HepG2 (cell line): ENCODE results near the gene KRT2. TPM values are rescaled to one million over a fixed set of nuclear protein-coding genes. Genes with fewer than 3 reads are reported as not detected.

Experiments
- ATAC-seq: fragments of 200-7000 bp; cut with Tn5 transposase; 3 replicates; pipeline ENCODE4 v1.9.1; 2020; ENCODE audit warnings: mild to moderate bottlenecking, moderate library complexity
- BruUV-seq: library from RNA; stranded (reverse); fragments of 400-500 nt; replicated peaks from 2 replicates; lab custom pipeline; 2021; lab: Mats Ljungman, UMichigan
- CTCF ChIA-PET: fragments of 300-600 bp; formaldehyde crosslinking; extraction: SDS; loops from one replicate; lab custom pipeline; 2021; ENCODE audit warnings: low total read pairs, inconsistent platforms, low intra/inter-chr PET ratio; lab: Yijun Ruan, JAX
- POLR2A ChIA-PET: fragments of 350-600 bp; sonication (Branson Sonifier 250); formaldehyde crosslinking; loops from one replicate; lab custom pipeline; 2020; ENCODE audit warnings: antibody characterized with exemption, inconsistent platforms; lab: Yijun Ruan, JAX
- DNase-seq: peaks from one replicate; pipeline ENCODE4 v3.0.0-alpha.2; 2015; ENCODE audit warnings: low spot score
- FAIRE-seq: peaks from 3 replicates; lab custom pipeline; 2011; peaks lifted over from hg19 to GRCh38; lab: Jason Lieb, UNC
- H2AFZ ChIP-seq: one replicate; pipeline ENCODE4 v1.6.1; 2011; ENCODE audit warnings: low read length, inconsistent platforms
- H3K27ac ChIP-seq: fragments of 300-600 bp; 3 replicates; pipeline ENCODE4 v1.8.0; 2011; ENCODE audit warnings: mixed run types, mild to moderate bottlenecking, mixed read lengths, low read length, inconsistent platforms; ENCODE audit not compliant: insufficient read depth; ENCODE audit errors: extremely low read length
- H3K27me3 ChIP-seq, 2 experiments: fragments of 200-600 bp in 1 of 2; 2 replicates in 1 of 2; 3 replicates in 1 of 2; pipeline versions ENCODE4 v1.6.0 to v1.8.0; 2011; ENCODE audit warnings: low read length in 2 of 2, mild to moderate bottlenecking in 2 of 2, moderate library complexity in 2 of 2, inconsistent platforms in 1 of 2; ENCODE audit not compliant: insufficient read depth in 2 of 2, control insufficient read depth in 1 of 2
- H3K36me3 ChIP-seq, 2 experiments: fragments of 200-600 bp in 1 of 2; replicated peaks in 1 of 2; 2 replicates in 1 of 2; 3 replicates in 1 of 2; pipeline versions ENCODE4 v1.5.1 to v1.8.0; 2011; ENCODE audit warnings: low read length in 2 of 2, inconsistent platforms in 1 of 2; ENCODE audit not compliant: insufficient read depth in 2 of 2, control insufficient read depth in 1 of 2
- H3K4me1 ChIP-seq: 2 replicates; pipeline ENCODE4 v1.5.1; 2012; ENCODE audit warnings: low read length, inconsistent platforms; ENCODE audit not compliant: insufficient read depth
- H3K4me2 ChIP-seq: 2 replicates; pipeline ENCODE4 v1.6.0; 2011; ENCODE audit warnings: low read depth, low read length, inconsistent platforms
- H3K4me3 ChIP-seq, 3 experiments: fragments of 200-600 bp in 1 of 3; sonication (generic), shearing (Covaris generic) in 1 of 3; replicated peaks in 1 of 3; 2 replicates each; pipeline ENCODE4 v1.5.1; 2011 to 2016; ENCODE audit warnings: low read length in 3 of 3, inconsistent platforms in 2 of 3, low read depth in 2 of 3, mild to moderate bottlenecking in 2 of 3, control low read depth in 1 of 3, mixed read lengths in 1 of 3; ENCODE audit not compliant: insufficient read depth in 1 of 3
- H3K79me2 ChIP-seq: one replicate; pipeline ENCODE4 v1.6.1; 2011; ENCODE audit warnings: low read length, inconsistent platforms; ENCODE audit not compliant: insufficient read depth
- H3K9ac ChIP-seq: 2 replicates; pipeline ENCODE4 v1.6.0; 2011; ENCODE audit warnings: mild to moderate bottlenecking, low read depth, low read length, inconsistent platforms; ENCODE audit not compliant: insufficient read depth
- H3K9me3 ChIP-seq: 2 replicates; pipeline ENCODE4 v1.5.1; 2012; ENCODE audit warnings: mild to moderate bottlenecking, low read length
- H4K20me1 ChIP-seq: 2 replicates; pipeline ENCODE4 v1.6.0; 2011; ENCODE audit warnings: inconsistent platforms, mild to moderate bottlenecking, low read length, moderate library complexity; ENCODE audit not compliant: insufficient read depth
- ATM ChIP-seq: fragments of 450-650 bp; IDR thresholded peaks from 2 replicates; pipeline ENCODE4 v1.7.1; 2017; ENCODE audit warnings: mild to moderate bottlenecking, borderline replicate concordance
- CENPBD1 ChIP-seq: sonication (generic); formaldehyde crosslinking; IDR thresholded peaks from 2 replicates; pipeline ENCODE4 v1.8.0; 2022; ENCODE audit warnings: missing genetic modification reagents, low read depth, mild to moderate bottlenecking, borderline replicate concordance
- DDIT3 ChIP-seq: sonication (generic); formaldehyde crosslinking; IDR thresholded peaks from 2 replicates; pipeline ENCODE4 v1.4.0; 2020; ENCODE audit warnings: mild to moderate bottlenecking, missing genetic modification reagents
- FOSL2 ChIP-seq: sonication (generic); formaldehyde crosslinking; IDR thresholded peaks from 2 replicates; pipeline ENCODE4 v1.4.0; 2020; ENCODE audit warnings: missing genetic modification reagents
- NR2F2 ChIP-seq: IDR thresholded peaks from 2 replicates; pipeline ENCODE4 v1.6.1; 2012; ENCODE audit warnings: low read depth, inconsistent platforms, borderline replicate concordance
- POLR2AphosphoS2 ChIP-seq: IDR thresholded peaks from 2 replicates; pipeline ENCODE4 v1.6.1; 2011; ENCODE audit warnings: low read depth, low read length, improper control_type of control experiment
- POLR2AphosphoS5 ChIP-seq: IDR thresholded peaks from 2 replicates; pipeline ENCODE4 v1.6.1; 2012; ENCODE audit warnings: low read depth, low read length
- PRMT3 ChIP-seq: sonication (generic); formaldehyde crosslinking; IDR thresholded peaks from 2 replicates; pipeline ENCODE4 v1.8.1; 2022; ENCODE audit warnings: low read depth, mild to moderate bottlenecking, moderate library complexity, missing genetic modification reagents, borderline replicate concordance
- SRSF4 ChIP-seq: fragments of 200-400 bp; formaldehyde crosslinking; IDR thresholded peaks from one replicate; pipeline ENCODE4 v1.6.1; 2018; ENCODE audit warnings: mild to moderate bottlenecking, low read depth, low read length, moderate library complexity; ENCODE audit not compliant: poor library complexity, severe bottlenecking
- ZBTB7A ChIP-seq: sonication (generic); formaldehyde crosslinking; IDR thresholded peaks from 2 replicates; pipeline ENCODE4 v1.8.0; 2022; ENCODE audit warnings: mild to moderate bottlenecking, missing genetic modification reagents
- ZNF234 ChIP-seq: sonication (generic); formaldehyde crosslinking; conservative IDR thresholded peaks from 2 replicates; pipeline ENCODE4 v1.5.1; 2020; ENCODE audit warnings: mild to moderate bottlenecking, missing genetic modification reagents
- ZNF274 ChIP-seq: sonication (generic); formaldehyde crosslinking; IDR thresholded peaks from 2 replicates; pipeline ENCODE4 v1.5.1; 2020; ENCODE audit warnings: mild to moderate bottlenecking, missing genetic modification reagents
- ZNF333 ChIP-seq: sonication (generic); formaldehyde crosslinking; IDR thresholded peaks from 2 replicates; pipeline ENCODE4 v1.4.0; 2020; ENCODE audit warnings: mild to moderate bottlenecking, missing genetic modification reagents, borderline replicate concordance
- ZNF33B ChIP-seq: sonication (generic); formaldehyde crosslinking; IDR thresholded peaks from 2 replicates; pipeline ENCODE4 v1.5.1; 2020; ENCODE audit warnings: mild to moderate bottlenecking, missing genetic modification reagents
- ZNF362 ChIP-seq: sonication (generic); formaldehyde crosslinking; IDR thresholded peaks from 2 replicates; pipeline ENCODE4 v1.4.0; 2020; ENCODE audit warnings: missing genetic modification reagents, mild to moderate bottlenecking, borderline replicate concordance
- ZNF703 ChIP-seq: sonication (generic); formaldehyde crosslinking; IDR thresholded peaks from 2 replicates; pipeline ENCODE4 v1.5.1; 2020; ENCODE audit warnings: missing genetic modification reagents, mild to moderate bottlenecking, moderate library complexity, borderline replicate concordance
- ZNF782 ChIP-seq: sonication (generic); formaldehyde crosslinking; IDR thresholded peaks from 2 replicates; pipeline ENCODE4 v1.4.0; 2020; ENCODE audit warnings: missing genetic modification reagents, mild to moderate bottlenecking, borderline replicate concordance
- ZNF790 ChIP-seq: sonication (generic); formaldehyde crosslinking; IDR thresholded peaks from 2 replicates; pipeline ENCODE4 v1.8.0; 2022; ENCODE audit warnings: missing genetic modification reagents, mild to moderate bottlenecking, borderline replicate concordance
- WGBS: methylation state at CpG from one replicate; pipeline ENCODE4 v1.1.6; 2017; ENCODE audit warnings: low lambda C conversion rate; 5-methylcytosine and 5-hydroxymethylcytosine counted together
- in situ Hi-C: cut with HindIII; loops from 2 replicates; pipeline ENCODE4 v1.10.0; 2017; ENCODE audit warnings: low pct_unique_long_range_greater_than_20kb; ENCODE audit not compliant: extremely low pct_ligation_motif_present
- intact Hi-C: fragments of 100-400 bp; cut with micrococcal nuclease; formaldehyde crosslinking; loops from one replicate; pipeline ENCODE4 v1.10.0; 2022; ENCODE audit not compliant: unreplicated experiment
- polyA plus RNA-seq, 8 experiments: library from polyadenylated mRNA; depleted of rRNA in 3 of 8; stranded (reverse) in 7 of 8; unstranded in 1 of 8; fragments of >200 nt; fragmentation: Illumina TruSeq in 4 of 8; extraction: Trizol in 4 of 8; gene quantifications; 2 replicates each; pipeline versions ENCODE4 v1.2.1 to v1.2.3, GENCODE V29; 2011 to 2016; ENCODE audit warnings: low read depth in 4 of 8, missing spikeins in 1 of 8, mixed read lengths in 1 of 8; ENCODE audit not compliant: insufficient read depth in 1 of 8
- total RNA-seq, 5 experiments: library from RNA; depleted of rRNA; stranded (reverse); fragments of >200 nt; fragmentation: Illumina TruSeq; extraction: Trizol; gene quantifications; 2 replicates each; pipeline ENCODE4 v1.2.3, GENCODE V29; 2016; ENCODE audit warnings: low read depth in 1 of 5
- TF ChIP-seq, protein P1 (sequence below): sonication (generic); formaldehyde crosslinking; IDR thresholded peaks from 2 replicates; pipeline ENCODE4 v1.5.0; 2020; ENCODE audit warnings: missing genetic modification reagents

KRT2 gene
- total and polyA plus RNA-seq, 2 of the 13 experiments (the other 11 are each of a cell fraction or from before 2014, with no cell fraction given), result not detected

DNA sequence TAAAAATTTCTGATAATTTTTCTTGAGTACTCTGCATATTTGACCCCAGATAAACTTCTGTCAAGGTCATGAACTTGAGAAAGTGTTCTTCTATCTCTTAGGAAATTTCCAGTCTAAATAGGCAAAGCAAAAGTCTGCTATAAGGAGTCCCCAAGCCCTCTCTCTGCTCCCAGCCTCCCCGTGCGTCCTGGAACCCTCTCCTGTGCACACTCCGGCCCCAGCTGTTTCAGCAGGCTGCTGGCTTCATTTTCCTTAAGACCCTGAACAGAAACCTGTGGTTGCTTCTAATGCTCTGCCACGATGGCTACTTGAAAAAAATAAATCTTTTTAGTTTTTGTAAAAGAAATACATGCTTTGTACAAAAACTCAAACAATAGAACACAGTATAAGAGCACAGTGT is 14.7 kb downstream of the KRT2 start (continued):
- no peak for TF ChIP-seq ZNF362 (CRISPR knock-in tag)

DNA sequence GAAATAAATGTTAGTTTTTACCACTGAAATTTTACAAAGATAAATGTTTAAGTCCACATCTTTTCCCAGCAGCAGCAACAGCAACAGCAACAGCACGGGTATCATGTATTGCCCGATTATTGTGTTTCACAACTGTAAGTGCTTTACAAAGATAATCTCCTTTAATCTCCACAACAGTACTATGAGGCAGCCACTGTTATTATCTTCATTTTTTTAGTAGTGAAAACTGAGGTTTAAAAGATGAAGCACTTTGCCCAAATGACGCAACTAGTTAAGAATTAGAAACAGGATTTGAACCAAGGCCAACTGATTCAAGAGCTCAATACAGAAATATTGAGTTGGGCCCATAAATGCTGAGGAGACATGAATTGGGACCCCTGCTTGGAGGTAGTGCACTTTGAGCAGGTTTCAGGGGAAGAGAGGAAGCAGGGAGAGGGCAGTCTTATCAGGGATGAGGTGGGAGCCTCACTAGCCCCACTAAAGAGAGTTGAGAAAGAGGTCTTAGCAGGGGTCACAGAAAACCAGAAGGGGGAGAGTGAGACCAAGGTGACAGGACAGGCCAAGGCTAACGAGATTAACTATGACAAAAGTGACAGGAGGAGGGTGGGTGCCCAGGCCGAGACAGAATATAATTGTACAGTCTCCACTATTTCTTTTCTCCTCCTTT is 15.3 kb downstream of the KRT2 start:
- Histone ChIP-seq H3K79me2 (no peaks in the 10 kb centered on the region), H3K4me1 (no peaks in the 10 kb centered on the region), H2AFZ (no peak overlapping the region), H3K36me3 (no peaks in the 10 kb centered on the region), H3K4me3 (no peak overlapping the region), H3K9ac (no peak overlapping the region), H3K27me3 (peaks cover 0 to 23% of the 10 kb centered on the region in 2 experiments; a peak in 2 of 5 replicates), H3K27ac (no peak overlapping the region), H4K20me1 (no peaks in the 10 kb centered on the region), H3K9me3 (no peaks in the 10 kb centered on the region), H3K4me2 (no peak overlapping the region)
- CTCF ChIA-PET, result no interaction called here
- no peak for ATAC-seq
- 7% methylated on average over 5 of the region's 5 CpGs for WGBS
- no peak for TF ChIP-seq POLR2AphosphoS5
- no peak for TF ChIP-seq PRMT3
- TF ChIP-seq ZNF274 (CRISPR knock-in tag), result no peak
- TF ChIP-seq ZNF234, result no peak
- TF ChIP-seq DDIT3 (CRISPR knock-in tag), result no peak
- TF ChIP-seq ZNF333 (CRISPR knock-in tag), result no peak
- no peak for TF ChIP-seq ZNF33B (CRISPR knock-in tag)
- TF ChIP-seq, protein P1, sequence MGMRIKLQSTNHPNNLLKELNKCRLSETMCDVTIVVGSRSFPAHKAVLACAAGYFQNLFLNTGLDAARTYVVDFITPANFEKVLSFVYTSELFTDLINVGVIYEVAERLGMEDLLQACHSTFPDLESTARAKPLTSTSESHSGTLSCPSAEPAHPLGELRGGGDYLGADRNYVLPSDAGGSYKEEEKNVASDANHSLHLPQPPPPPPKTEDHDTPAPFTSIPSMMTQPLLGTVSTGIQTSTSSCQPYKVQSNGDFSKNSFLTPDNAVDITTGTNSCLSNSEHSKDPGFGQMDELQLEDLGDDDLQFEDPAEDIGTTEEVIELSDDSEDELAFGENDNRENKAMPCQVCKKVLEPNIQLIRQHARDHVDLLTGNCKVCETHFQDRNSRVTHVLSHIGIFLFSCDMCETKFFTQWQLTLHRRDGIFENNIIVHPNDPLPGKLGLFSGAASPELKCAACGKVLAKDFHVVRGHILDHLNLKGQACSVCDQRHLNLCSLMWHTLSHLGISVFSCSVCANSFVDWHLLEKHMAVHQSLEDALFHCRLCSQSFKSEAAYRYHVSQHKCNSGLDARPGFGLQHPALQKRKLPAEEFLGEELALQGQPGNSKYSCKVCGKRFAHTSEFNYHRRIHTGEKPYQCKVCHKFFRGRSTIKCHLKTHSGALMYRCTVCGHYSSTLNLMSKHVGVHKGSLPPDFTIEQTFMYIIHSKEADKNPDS, result no peak
- TF ChIP-seq ZBTB7A, result no peak
- no peak for TF ChIP-seq ZNF782 (CRISPR knock-in tag)
- no peak for TF ChIP-seq FOSL2
- no peak for TF ChIP-seq NR2F2
- TF ChIP-seq SRSF4, result no peak
- no peak for TF ChIP-seq ATM
- no peak for TF ChIP-seq ZNF703 (CRISPR knock-in tag)
- no peak for TF ChIP-seq CENPBD1
- no peak for TF ChIP-seq ZNF790 (CRISPR knock-in tag)
- no peak for TF ChIP-seq POLR2AphosphoS2
- no peak for FAIRE-seq
- in situ Hi-C loops, result no loop called here
- DNase-seq, result no peak
- BruUV-seq, result no TSS peak
- POLR2A ChIA-PET, result no interaction called here
- intact Hi-C loops, result no loop called here
